Panc1 (cell line): ENCODE measurements around the gene GAS5. TPM values are rescaled to one million over a fixed set of nuclear protein-coding genes. Genes with fewer than 3 reads are reported as not detected.

Experiments
- ATAC-seq: fragments of 200-7000 bp; cut with Tn5 transposase; 2 replicates; pipeline ENCODE4 v1.9.1; 2020; ENCODE audit warnings: mild to moderate bottlenecking, moderate library complexity
- BruUV-seq: library from RNA; stranded (reverse); fragments of 400-500 nt; replicated peaks from 2 replicates; lab custom pipeline; 2021; lab: Mats Ljungman, UMichigan
- CTCF ChIA-PET: fragments of 300-600 bp; sonication (Branson Sonifier 250); formaldehyde crosslinking; loops from one replicate; lab custom pipeline; 2022; ENCODE audit warnings: antibody characterized with exemption; lab: Charles Lee
- POLR2A ChIA-PET: fragments of 300-600 bp; sonication (Branson Sonifier 250); formaldehyde crosslinking; loops from one replicate; lab custom pipeline; 2022; ENCODE audit warnings: antibody characterized with exemption; lab: Charles Lee
- DNase-seq: peaks from one replicate; pipeline ENCODE4 v3.0.0-alpha.2; 2010; ENCODE audit warnings: low read depth, low spot score
- H3K27ac ChIP-seq: 2 replicates; pipeline ENCODE4 v1.5.1; 2011; ENCODE audit warnings: mild to moderate bottlenecking, low read length, inconsistent platforms
- H3K27me3 ChIP-seq: fragments of 200-500 bp; sonication (Bioruptor generic); 2 replicates; pipeline ENCODE4 v1.6.0; 2014; ENCODE audit warnings: low read length, inconsistent platforms; ENCODE audit not compliant: control insufficient read depth, insufficient read depth
- H3K36me3 ChIP-seq: fragments of 200-500 bp; sonication (Bioruptor generic); 2 replicates; pipeline ENCODE4 v1.5.1; 2014; ENCODE audit warnings: inconsistent platforms, mild to moderate bottlenecking, low read length, moderate library complexity; ENCODE audit not compliant: control insufficient read depth, insufficient read depth
- H3K4me1 ChIP-seq: 2 replicates; pipeline ENCODE4 v1.5.1; 2011; ENCODE audit warnings: inconsistent platforms, mild to moderate bottlenecking, low read length, moderate library complexity; ENCODE audit not compliant: control insufficient read depth, insufficient read depth
- H3K4me3 ChIP-seq, 2 experiments: 2 replicates each; pipeline ENCODE4 v1.5.1; 2011 to 2012; ENCODE audit warnings: low read depth in 2 of 2, low read length in 2 of 2, mild to moderate bottlenecking in 2 of 2, inconsistent platforms in 1 of 2, moderate library complexity in 1 of 2
- H3K9me3 ChIP-seq: fragments of 200-500 bp; sonication (Bioruptor generic); 2 replicates; pipeline ENCODE4 v1.5.1; 2014; ENCODE audit warnings: low read depth, mild to moderate bottlenecking, inconsistent platforms, low read length, moderate library complexity; ENCODE audit not compliant: control insufficient read depth, insufficient read depth
- POLR2AphosphoS5 ChIP-seq: IDR thresholded peaks from 2 replicates; pipeline ENCODE4 v1.6.1; 2012; ENCODE audit warnings: mild to moderate bottlenecking, low read depth, low read length, moderate library complexity
- SIN3A ChIP-seq: IDR thresholded peaks from 2 replicates; pipeline ENCODE4 v1.6.1; 2012; ENCODE audit warnings: low read depth, mild to moderate bottlenecking, low read length, moderate library complexity, borderline replicate concordance; ENCODE audit not compliant: insufficient read depth
- TCF7L2 ChIP-seq: IDR thresholded peaks from 2 replicates; pipeline ENCODE4 v1.6.1; 2011; ENCODE audit warnings: mild to moderate bottlenecking, low read depth, low read length, inconsistent platforms
- in situ Hi-C: cut with HindIII; loops from 2 replicates; pipeline ENCODE4 v1.10.0; 2016; ENCODE audit warnings: low sequenced_read_pairs, low pct_unique_long_range_greater_than_20kb
- intact Hi-C: fragments of 100-400 bp; cut with micrococcal nuclease; formaldehyde crosslinking; loops from one replicate; pipeline ENCODE4 v1.10.0; 2022; ENCODE audit not compliant: unreplicated experiment
- total RNA-seq: library from RNA; stranded (reverse); gene quantifications from one replicate; pipeline ENCODE4 v1.2.1, GENCODE V29; 2021; ENCODE audit not compliant: unreplicated experiment
- TF ChIP-seq, protein P1 (sequence below), 2 experiments: IDR thresholded peaks; 2 replicates each; pipeline ENCODE4 v1.6.1; 2011 to 2012; ENCODE audit warnings: low read depth in 2 of 2, control low read depth in 1 of 2, low read length in 1 of 2, mild to moderate bottlenecking in 1 of 2, moderate library complexity in 1 of 2; ENCODE audit not compliant: insufficient read depth in 1 of 2
- TF ChIP-seq, protein P2 (sequence below): fragments of 450-650 bp; IDR thresholded peaks from 2 replicates; pipeline ENCODE4 v1.5.1; 2017; ENCODE audit warnings: mild to moderate bottlenecking

GAS5 gene
- total RNA-seq, 1 experiment from 2014 or later: 236 TPM

DNA sequence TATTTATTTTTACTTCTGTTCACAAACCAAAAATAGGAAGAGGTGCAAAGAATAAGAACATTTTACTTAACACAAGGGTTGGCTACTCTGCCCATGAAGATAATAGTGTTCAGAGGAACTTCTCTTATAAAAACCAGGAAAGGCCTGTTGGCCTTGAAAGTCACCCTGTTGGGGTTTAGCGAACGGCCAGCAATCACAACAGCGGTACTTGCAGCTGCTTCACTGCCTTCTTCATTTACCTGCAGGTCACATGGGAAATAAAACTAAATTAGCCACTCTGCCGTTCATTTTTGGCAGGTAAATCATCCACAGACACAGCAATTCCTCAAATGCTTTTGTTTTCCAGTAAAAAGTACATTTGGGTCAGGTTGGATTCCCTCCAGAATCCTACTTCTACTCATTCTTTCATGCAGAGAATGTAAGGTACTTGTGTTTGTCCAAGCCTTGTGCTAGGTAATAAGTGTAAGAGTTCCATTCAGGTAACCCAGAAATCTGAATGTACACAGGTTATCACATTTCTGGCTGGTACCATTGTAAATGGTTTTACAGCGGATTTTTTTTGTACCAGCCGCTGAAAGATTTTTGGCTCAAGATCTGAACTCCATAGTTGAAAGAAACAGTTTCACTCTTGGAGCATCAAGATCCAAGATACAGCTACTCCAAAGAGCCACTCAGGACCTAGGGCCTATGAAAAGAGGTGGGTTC lies 36.2 kb upstream of the GAS5 start:
- Histone ChIP-seq H3K36me3 (no peaks in the 10 kb centered on the region), H3K4me1 (no peaks in the 10 kb centered on the region), H3K27me3 (no peaks in the 10 kb centered on the region), H3K27ac (no peak overlapping the region), H3K4me3 (no peak overlapping the region), H3K9me3 (no peaks in the 10 kb centered on the region)
- ChIA-PET CTCF (no interaction called here), POLR2A (no interaction called here)
- ATAC-seq (no peak), DNase-seq (no peak)
- TF ChIP-seq SIN3A: no peak
- TF ChIP-seq POLR2AphosphoS5: no peak
- intact Hi-C loops (no loop called here), in situ Hi-C loops (no loop called here)
- no TSS peak for BruUV-seq

DNA sequence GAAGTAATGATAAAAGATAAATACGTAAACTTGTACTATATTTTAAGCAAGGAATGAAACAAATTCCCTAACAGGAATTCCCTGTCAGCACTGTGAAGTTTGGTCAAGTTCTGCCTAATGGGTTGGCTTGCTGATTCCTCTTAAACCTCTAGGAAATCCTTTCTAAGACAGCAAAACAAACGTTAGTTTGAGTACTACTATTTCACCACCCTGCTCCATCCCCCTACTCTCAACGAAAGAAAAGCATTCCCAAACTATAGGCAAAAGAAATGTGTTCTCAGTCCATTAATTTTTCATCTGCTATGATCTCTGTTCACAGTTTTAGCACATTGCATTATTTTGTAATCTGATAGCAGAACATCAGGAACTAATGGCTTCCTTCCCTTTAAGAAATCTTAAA lies 33.2 kb upstream of the GAS5 start:
- no peak for TF ChIP-seq POLR2AphosphoS5
- TF ChIP-seq, protein P1, sequence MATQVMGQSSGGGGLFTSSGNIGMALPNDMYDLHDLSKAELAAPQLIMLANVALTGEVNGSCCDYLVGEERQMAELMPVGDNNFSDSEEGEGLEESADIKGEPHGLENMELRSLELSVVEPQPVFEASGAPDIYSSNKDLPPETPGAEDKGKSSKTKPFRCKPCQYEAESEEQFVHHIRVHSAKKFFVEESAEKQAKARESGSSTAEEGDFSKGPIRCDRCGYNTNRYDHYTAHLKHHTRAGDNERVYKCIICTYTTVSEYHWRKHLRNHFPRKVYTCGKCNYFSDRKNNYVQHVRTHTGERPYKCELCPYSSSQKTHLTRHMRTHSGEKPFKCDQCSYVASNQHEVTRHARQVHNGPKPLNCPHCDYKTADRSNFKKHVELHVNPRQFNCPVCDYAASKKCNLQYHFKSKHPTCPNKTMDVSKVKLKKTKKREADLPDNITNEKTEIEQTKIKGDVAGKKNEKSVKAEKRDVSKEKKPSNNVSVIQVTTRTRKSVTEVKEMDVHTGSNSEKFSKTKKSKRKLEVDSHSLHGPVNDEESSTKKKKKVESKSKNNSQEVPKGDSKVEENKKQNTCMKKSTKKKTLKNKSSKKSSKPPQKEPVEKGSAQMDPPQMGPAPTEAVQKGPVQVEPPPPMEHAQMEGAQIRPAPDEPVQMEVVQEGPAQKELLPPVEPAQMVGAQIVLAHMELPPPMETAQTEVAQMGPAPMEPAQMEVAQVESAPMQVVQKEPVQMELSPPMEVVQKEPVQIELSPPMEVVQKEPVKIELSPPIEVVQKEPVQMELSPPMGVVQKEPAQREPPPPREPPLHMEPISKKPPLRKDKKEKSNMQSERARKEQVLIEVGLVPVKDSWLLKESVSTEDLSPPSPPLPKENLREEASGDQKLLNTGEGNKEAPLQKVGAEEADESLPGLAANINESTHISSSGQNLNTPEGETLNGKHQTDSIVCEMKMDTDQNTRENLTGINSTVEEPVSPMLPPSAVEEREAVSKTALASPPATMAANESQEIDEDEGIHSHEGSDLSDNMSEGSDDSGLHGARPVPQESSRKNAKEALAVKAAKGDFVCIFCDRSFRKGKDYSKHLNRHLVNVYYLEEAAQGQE (IDR thresholded peaks at IDR 0.05; ENCODE audit: insufficient read depth in 1 of 2, low read depth in 2 of 2, low read length in 1 of 2): no peak
- TF ChIP-seq SIN3A: no peak
- TF ChIP-seq, protein P2, sequence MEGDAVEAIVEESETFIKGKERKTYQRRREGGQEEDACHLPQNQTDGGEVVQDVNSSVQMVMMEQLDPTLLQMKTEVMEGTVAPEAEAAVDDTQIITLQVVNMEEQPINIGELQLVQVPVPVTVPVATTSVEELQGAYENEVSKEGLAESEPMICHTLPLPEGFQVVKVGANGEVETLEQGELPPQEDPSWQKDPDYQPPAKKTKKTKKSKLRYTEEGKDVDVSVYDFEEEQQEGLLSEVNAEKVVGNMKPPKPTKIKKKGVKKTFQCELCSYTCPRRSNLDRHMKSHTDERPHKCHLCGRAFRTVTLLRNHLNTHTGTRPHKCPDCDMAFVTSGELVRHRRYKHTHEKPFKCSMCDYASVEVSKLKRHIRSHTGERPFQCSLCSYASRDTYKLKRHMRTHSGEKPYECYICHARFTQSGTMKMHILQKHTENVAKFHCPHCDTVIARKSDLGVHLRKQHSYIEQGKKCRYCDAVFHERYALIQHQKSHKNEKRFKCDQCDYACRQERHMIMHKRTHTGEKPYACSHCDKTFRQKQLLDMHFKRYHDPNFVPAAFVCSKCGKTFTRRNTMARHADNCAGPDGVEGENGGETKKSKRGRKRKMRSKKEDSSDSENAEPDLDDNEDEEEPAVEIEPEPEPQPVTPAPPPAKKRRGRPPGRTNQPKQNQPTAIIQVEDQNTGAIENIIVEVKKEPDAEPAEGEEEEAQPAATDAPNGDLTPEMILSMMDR: no peak
- TF ChIP-seq TCF7L2: no peak
- POLR2A ChIA-PET: interaction anchor here (0.7 kb wide), 1 partner anchor 111 kb away, joined by 7 read pairs; no protein-coding TSS in a partner anchor
- H3K27me3 ChIP-seq: no peaks in the 10 kb centered on the region
- CTCF ChIA-PET: no interaction called here
- no peaks in the 10 kb centered on the region for H3K36me3 ChIP-seq
- H3K9me3 ChIP-seq: no peaks in the 10 kb centered on the region
- ATAC-seq (no peak), DNase-seq (no peak)
- in situ Hi-C loops (no loop called here), intact Hi-C loops (no loop called here)
- no TSS peak for BruUV-seq
- no peak overlapping the region for H3K4me3 ChIP-seq
- no peaks in the 10 kb centered on the region for H3K4me1 ChIP-seq
- H3K27ac ChIP-seq: no peak overlapping the region

DNA sequence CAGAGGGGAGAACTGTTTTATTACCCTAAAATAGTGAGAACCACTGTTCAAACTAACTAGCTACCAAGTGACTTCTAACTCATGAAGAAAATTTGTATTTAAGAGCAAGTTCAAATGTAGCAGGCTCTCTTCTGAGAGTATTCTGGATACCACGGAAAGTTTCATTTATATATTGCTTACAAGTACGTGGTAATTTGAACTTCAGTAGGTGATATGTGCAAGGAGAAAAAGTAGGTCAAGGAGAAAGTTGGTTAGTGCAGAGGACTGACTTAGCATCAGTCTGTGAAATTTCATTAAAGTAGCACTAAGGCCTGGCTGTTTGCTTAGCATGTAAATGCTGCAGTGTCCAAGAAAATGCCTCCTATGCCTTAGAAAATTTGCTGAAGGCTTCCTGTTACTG lies 32.6 kb upstream of the GAS5 start:
- ChIA-PET POLR2A (no interaction called here), CTCF (no interaction called here)
- DNase-seq: no peak
- ATAC-seq: no peak
- no peak overlapping the region for H3K27ac ChIP-seq
- BruUV-seq: no TSS peak
- H3K4me3 ChIP-seq: no peak overlapping the region
- H3K27me3 ChIP-seq: no peaks in the 10 kb centered on the region
- TF ChIP-seq, protein P1 (IDR thresholded peaks at IDR 0.05; ENCODE audit: insufficient read depth in 1 of 2, low read depth in 2 of 2, low read length in 1 of 2): no peak
- TF ChIP-seq SIN3A: no peak
- no peak for TF ChIP-seq POLR2AphosphoS5
- TF ChIP-seq, protein P2: no peak
- no peak for TF ChIP-seq TCF7L2
- no peaks in the 10 kb centered on the region for H3K36me3 ChIP-seq
- intact Hi-C loops: no loop called here
- in situ Hi-C loops: no loop called here
- H3K9me3 ChIP-seq: no peaks in the 10 kb centered on the region
- no peaks in the 10 kb centered on the region for H3K4me1 ChIP-seq
